Tibial nerve (tissue), 4 donors: ENCODE results near the gene ILRUN. TPM values are rescaled to one million over a fixed set of nuclear protein-coding genes. Genes with fewer than 3 reads are reported as not detected.

Experiments used
- DNase-seq, 2 donors: peaks; one replicate each; pipeline ENCODE4 v3.0.0-alpha.2; 2019; ENCODE audit warnings: low spot score in 2 of 2
- H3K27ac ChIP-seq, 4 donors: fragments of 200-600 bp; sonication (generic) in 3 of 4; one replicate each; pipeline ENCODE4 v1.5.1; 2017 to 2019; ENCODE audit warnings: mild to moderate bottlenecking in 1 of 4
- H3K27me3 ChIP-seq, 2 donors: fragments of 200-600 bp; sonication (generic) in 1 of 2; one replicate each; pipeline versions ENCODE4 v1.5.1 to v1.6.0; 2017 to 2019
- H3K36me3 ChIP-seq, 3 donors: fragments of 200-600 bp; sonication (generic); one replicate each; pipeline ENCODE4 v1.5.1; 2018 to 2019
- H3K4me1 ChIP-seq, 4 donors: fragments of 200-600 bp; sonication (generic) in 3 of 4; one replicate each; pipeline ENCODE4 v1.5.1; 2017 to 2019
- H3K4me3 ChIP-seq, 4 donors: fragments of 200-600 bp; sonication (generic) in 3 of 4; one replicate each; pipeline ENCODE4 v1.5.1; 2017 to 2019; ENCODE audit warnings: mild to moderate bottlenecking in 1 of 4, moderate library complexity in 1 of 4
- H3K9me3 ChIP-seq, 4 donors: fragments of 200-600 bp; sonication (generic) in 3 of 4; one replicate each; pipeline ENCODE4 v1.5.1; 2017 to 2019
- CTCF ChIP-seq, 5 experiments: fragments of 200-600 bp in 3 of 5; fragments of 450-650 bp in 2 of 5; sonication (generic) in 3 of 5; IDR thresholded peaks; one replicate each; pipeline ENCODE4 v1.5.1; 2016 to 2019; ENCODE audit warnings: antibody characterized with exemption in 5 of 5, mild to moderate bottlenecking in 3 of 5, moderate library complexity in 2 of 5
- EP300 ChIP-seq, 2 donors: sonication (generic); formaldehyde crosslinking; IDR thresholded peaks; one replicate each; pipeline ENCODE4 v1.6.1; 2017; ENCODE audit warnings: antibody characterized with exemption in 2 of 2, mild to moderate bottlenecking in 1 of 2
- POLR2A ChIP-seq, 2 donors: fragments of 450-650 bp; IDR thresholded peaks; one replicate each; pipeline ENCODE4 v1.6.1; 2017; ENCODE audit warnings: antibody characterized with exemption in 2 of 2, mild to moderate bottlenecking in 2 of 2, moderate library complexity in 2 of 2
- WGBS, 2 donors: methylation state at CpG; one replicate each; pipeline ENCODE4 v1.1.5; 2018; 5-methylcytosine and 5-hydroxymethylcytosine counted together
- total RNA-seq, 4 donors: library from RNA; depleted of rRNA; stranded (reverse); fragments of >200 nt; gene quantifications; one replicate each; pipeline ENCODE4 v1.1.0, GENCODE V29; 2016

ILRUN gene
- total RNA-seq, 4 donors from 2014 or later, result 57.6 to 78.9 (median 65.7) TPM

- DNase-seq, result no peak
- Histone ChIP-seq H3K27me3 (no peaks in the 10 kb centered on the region), H3K36me3 (no peaks in the 10 kb centered on the region), H3K4me3 (no peak overlapping the region), H3K4me1 (no peaks in the 10 kb centered on the region), H3K27ac (no peak overlapping the region), H3K9me3 (no peaks in the 10 kb centered on the region)
- TF ChIP-seq POLR2A (IDR thresholded peaks at IDR 0.05), result no peak
- no peak for TF ChIP-seq EP300 (IDR thresholded peaks at IDR 0.05)
- no peak for TF ChIP-seq CTCF (IDR thresholded peaks at IDR 0.05)
- WGBS, 2 donors, result 79 to 80% methylated on average over 3 of the region's 3 CpGs
Observed at GRCh38 chr6:34736823-34737222, 40.3 kb upstream of the ILRUN start.

GRCh38 chr6:34731393-34732060 is 35.0 kb upstream of the ILRUN start:
- 79 to 82% methylated on average over 5 of the region's 5 CpGs for WGBS, 2 donors
- H3K27ac ChIP-seq, result no peak overlapping the region
- H3K9me3 ChIP-seq, result no peaks in the 10 kb centered on the region
- H3K36me3 ChIP-seq, result no peaks in the 10 kb centered on the region
- no peaks in the 10 kb centered on the region for H3K4me1 ChIP-seq
- no peak for DNase-seq
- H3K4me3 ChIP-seq, result no peak overlapping the region
- H3K27me3 ChIP-seq, result no peaks in the 10 kb centered on the region
- TF ChIP-seq CTCF (IDR thresholded peaks at IDR 0.05) (no peak), POLR2A (IDR thresholded peaks at IDR 0.05) (no peak), EP300 (IDR thresholded peaks at IDR 0.05) (no peak)

GRCh38 chr6:34729631-34730470 is 33.3 kb upstream of the ILRUN start:
- Histone ChIP-seq H3K4me3 (no peak overlapping the region), H3K36me3 (no peaks in the 10 kb centered on the region), H3K27ac (no peak overlapping the region), H3K27me3 (no peaks in the 10 kb centered on the region), H3K4me1 (no peaks in the 10 kb centered on the region), H3K9me3 (no peaks in the 10 kb centered on the region)
- DNase-seq, result no peak
- TF ChIP-seq CTCF (IDR thresholded peaks at IDR 0.05) (no peak), EP300 (IDR thresholded peaks at IDR 0.05) (no peak), POLR2A (IDR thresholded peaks at IDR 0.05) (no peak)
- 87 to 88% methylated on average over 4 of the region's 4 CpGs for WGBS, 2 donors

- H3K4me3 ChIP-seq, result no peak overlapping the region
- no peaks in the 10 kb centered on the region for H3K27me3 ChIP-seq
- no peaks in the 10 kb centered on the region for H3K9me3 ChIP-seq
- no peaks in the 10 kb centered on the region for H3K36me3 ChIP-seq
- WGBS, 2 donors, result 60 to 77% methylated on average over 1 of the region's 1 CpG
- no peaks in the 10 kb centered on the region for H3K4me1 ChIP-seq
- TF ChIP-seq POLR2A (IDR thresholded peaks at IDR 0.05), result no peak
- TF ChIP-seq EP300 (IDR thresholded peaks at IDR 0.05), result no peak
- no peak for TF ChIP-seq CTCF (IDR thresholded peaks at IDR 0.05)
- H3K27ac ChIP-seq, result no peak overlapping the region
- DNase-seq, result no peak
Observed at GRCh38 chr6:34726055-34726454, 29.5 kb upstream of the ILRUN start.

GRCh38 chr6:34723203-34723602 is 26.6 kb upstream of the ILRUN start:
- WGBS, 2 donors, result 43 to 47% methylated on average over 2 of the region's 2 CpGs
- TF ChIP-seq CTCF (IDR thresholded peaks at IDR 0.05), result no peak
- TF ChIP-seq POLR2A (IDR thresholded peaks at IDR 0.05), result no peak
- TF ChIP-seq EP300 (IDR thresholded peaks at IDR 0.05), result no peak
- Histone ChIP-seq H3K9me3 (no peaks in the 10 kb centered on the region), H3K27me3 (no peaks in the 10 kb centered on the region), H3K36me3 (no peaks in the 10 kb centered on the region), H3K4me3 (no peak overlapping the region), H3K4me1 (no peaks in the 10 kb centered on the region), H3K27ac (no peak overlapping the region)
- no peak for DNase-seq
